PC-3 (cell line): Measurements from ENCODE around the gene CACNA1D.

Source experiments
- EZH2 ChIP-seq: fragments of 300-600 bp; sonication (generic); IDR thresholded peaks from one replicate; pipeline ENCODE4 v1.6.1; 2017; ENCODE audit warnings: antibody characterized with exemption, mild to moderate bottlenecking, low read length; ENCODE audit not compliant: unreplicated experiment
- TF ChIP-seq, protein P1 (sequence below): fragments of 300-600 bp; sonication (generic); conservative IDR thresholded peaks from 2 replicates; pipeline ENCODE4 v1.5.1; 2017; ENCODE audit warnings: antibody characterized with exemption, low read depth, mild to moderate bottlenecking, low read length

- TF ChIP-seq EZH2 = no peak
- TF ChIP-seq, protein P1, sequence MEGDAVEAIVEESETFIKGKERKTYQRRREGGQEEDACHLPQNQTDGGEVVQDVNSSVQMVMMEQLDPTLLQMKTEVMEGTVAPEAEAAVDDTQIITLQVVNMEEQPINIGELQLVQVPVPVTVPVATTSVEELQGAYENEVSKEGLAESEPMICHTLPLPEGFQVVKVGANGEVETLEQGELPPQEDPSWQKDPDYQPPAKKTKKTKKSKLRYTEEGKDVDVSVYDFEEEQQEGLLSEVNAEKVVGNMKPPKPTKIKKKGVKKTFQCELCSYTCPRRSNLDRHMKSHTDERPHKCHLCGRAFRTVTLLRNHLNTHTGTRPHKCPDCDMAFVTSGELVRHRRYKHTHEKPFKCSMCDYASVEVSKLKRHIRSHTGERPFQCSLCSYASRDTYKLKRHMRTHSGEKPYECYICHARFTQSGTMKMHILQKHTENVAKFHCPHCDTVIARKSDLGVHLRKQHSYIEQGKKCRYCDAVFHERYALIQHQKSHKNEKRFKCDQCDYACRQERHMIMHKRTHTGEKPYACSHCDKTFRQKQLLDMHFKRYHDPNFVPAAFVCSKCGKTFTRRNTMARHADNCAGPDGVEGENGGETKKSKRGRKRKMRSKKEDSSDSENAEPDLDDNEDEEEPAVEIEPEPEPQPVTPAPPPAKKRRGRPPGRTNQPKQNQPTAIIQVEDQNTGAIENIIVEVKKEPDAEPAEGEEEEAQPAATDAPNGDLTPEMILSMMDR = no peak
Observed at GRCh38 chr3:53800041-53800906, 305.9 kb downstream of the CACNA1D start.
